H9 (cell line): Measurements from ENCODE around the gene CAMP. TPM values are rescaled to one million over a fixed set of nuclear protein-coding genes. Genes with fewer than 3 reads are reported as not detected.

Source experiments
- DNase-seq: peaks from one replicate; pipeline ENCODE4 v3.0.0-alpha.2; 2017
- H2AFZ ChIP-seq: one replicate; pipeline ENCODE4 v1.6.1; 2013; ENCODE audit warnings: mild to moderate bottlenecking, low read length, control low read depth, moderate library complexity
- H2AK5ac ChIP-seq: 2 replicates; pipeline ENCODE4 v1.6.1; 2013; ENCODE audit warnings: low read length, control low read depth, mixed read lengths; ENCODE audit not compliant: insufficient read length
- H2BK120ac ChIP-seq: one replicate; pipeline ENCODE4 v1.6.1; 2013; ENCODE audit warnings: low read depth, mild to moderate bottlenecking, low read length, control low read depth, inconsistent platforms; ENCODE audit not compliant: poor library complexity, severe bottlenecking
- H2BK12ac ChIP-seq: 2 replicates; pipeline ENCODE4 v1.6.1; 2013; ENCODE audit warnings: low read length, control low read depth, mixed read lengths, low read depth; ENCODE audit not compliant: insufficient read length
- H2BK15ac ChIP-seq: 2 replicates; pipeline ENCODE4 v1.6.1; 2013; ENCODE audit warnings: low read depth, low read length, control low read depth
- H2BK20ac ChIP-seq: one replicate; pipeline ENCODE4 v1.6.1; 2013; ENCODE audit warnings: low read depth, mild to moderate bottlenecking, low read length, control low read depth, inconsistent platforms; ENCODE audit not compliant: poor library complexity, severe bottlenecking
- H2BK5ac ChIP-seq: 2 replicates; pipeline ENCODE4 v1.6.1; 2013; ENCODE audit warnings: low read length, control low read depth, mixed read lengths; ENCODE audit not compliant: insufficient read length
- H3K14ac ChIP-seq: 2 replicates; pipeline ENCODE4 v1.6.1; 2013; ENCODE audit warnings: low read length, control low read depth; ENCODE audit not compliant: insufficient read depth
- H3K18ac ChIP-seq: 2 replicates; pipeline ENCODE4 v1.6.1; 2013; ENCODE audit warnings: low read depth, mild to moderate bottlenecking, mixed read lengths, low read length, control low read depth; ENCODE audit not compliant: insufficient read length
- H3K23ac ChIP-seq: 2 replicates; pipeline ENCODE4 v1.6.1; 2013; ENCODE audit warnings: low read length, control low read depth, mixed read lengths, low read depth; ENCODE audit not compliant: insufficient read length
- H3K23me2 ChIP-seq: 2 replicates; pipeline ENCODE4 v1.6.1; 2013; ENCODE audit warnings: low read depth, mild to moderate bottlenecking, mixed read lengths, low read length, control low read depth; ENCODE audit not compliant: insufficient read length, poor library complexity, severe bottlenecking
- H3K27ac ChIP-seq: 2 replicates; pipeline ENCODE4 v1.5.1; 2013; ENCODE audit warnings: low read length, control low read depth, mixed read lengths, low read depth; ENCODE audit not compliant: insufficient read length
- H3K27me3 ChIP-seq: 2 replicates; pipeline ENCODE4 v1.6.1; 2013; ENCODE audit warnings: low read length, control low read depth, inconsistent platforms; ENCODE audit not compliant: insufficient read depth
- H3K4ac ChIP-seq: 2 replicates; pipeline ENCODE4 v1.6.1; 2013; ENCODE audit warnings: low read depth, mild to moderate bottlenecking, control low read depth, inconsistent platforms, low read length, moderate library complexity
- H3K4me1 ChIP-seq: 2 replicates; pipeline ENCODE4 v1.6.1; 2013; ENCODE audit warnings: low read length, control low read depth, inconsistent platforms; ENCODE audit not compliant: insufficient read depth
- H3K4me2 ChIP-seq: 2 replicates; pipeline ENCODE4 v1.6.1; 2013; ENCODE audit warnings: low read length, control low read depth, mixed read lengths; ENCODE audit not compliant: insufficient read length, insufficient read depth
- H3K56ac ChIP-seq: 2 replicates; pipeline ENCODE4 v1.6.1; 2013; ENCODE audit warnings: low read depth, mild to moderate bottlenecking, mixed read lengths, low read length, control low read depth; ENCODE audit not compliant: insufficient read length
- H3K79me1 ChIP-seq: 2 replicates; pipeline ENCODE4 v1.6.1; 2013; ENCODE audit warnings: low read depth, mild to moderate bottlenecking, moderate library complexity, low read length, control low read depth, inconsistent platforms; ENCODE audit not compliant: insufficient read depth, poor library complexity, severe bottlenecking
- H3K79me2 ChIP-seq: 2 replicates; pipeline ENCODE4 v1.6.1; 2013; ENCODE audit warnings: low read length, control low read depth, inconsistent platforms; ENCODE audit not compliant: insufficient read depth
- H3K9ac ChIP-seq: 2 replicates; pipeline ENCODE4 v1.6.1; 2013; ENCODE audit warnings: low read length, control low read depth, mixed read lengths; ENCODE audit not compliant: insufficient read length; ENCODE audit errors: extremely low read depth
- H3K9me3 ChIP-seq: one replicate; pipeline ENCODE4 v1.6.1; 2013; ENCODE audit warnings: low read depth, low read length, inconsistent platforms; ENCODE audit not compliant: control insufficient read depth
- H3T11ph ChIP-seq: one replicate; pipeline ENCODE4 v1.6.1; 2013; ENCODE audit warnings: mild to moderate bottlenecking, low read length, control low read depth, inconsistent platforms
- H4K20me1 ChIP-seq: one replicate; pipeline ENCODE4 v1.6.1; 2013; ENCODE audit not compliant: control insufficient read depth, insufficient read length, insufficient read depth
- H4K5ac ChIP-seq: 2 replicates; pipeline ENCODE4 v1.6.1; 2013; ENCODE audit warnings: low read depth, mild to moderate bottlenecking, mixed read lengths, low read length, control low read depth; ENCODE audit not compliant: insufficient read length
- H4K8ac ChIP-seq: replicated peaks from 2 replicates; pipeline ENCODE4 v1.6.1; 2013; ENCODE audit warnings: low read length, control low read depth, mixed read lengths, low read depth; ENCODE audit not compliant: insufficient read length
- H4K91ac ChIP-seq: 2 replicates; pipeline ENCODE4 v1.6.1; 2013; ENCODE audit warnings: low read depth, mild to moderate bottlenecking, moderate library complexity, mixed read lengths, low read length, control low read depth; ENCODE audit not compliant: insufficient read length
- H3K27ac Mint-ChIP-seq, 3 experiments: 2 replicates in 2 of 3; 3 replicates in 1 of 3; pipeline ENCODE4 v1.8.0; 2020 to 2021; ENCODE audit warnings: mixed read lengths in 3 of 3, mild to moderate bottlenecking in 1 of 3, moderate library complexity in 1 of 3
- H3K27me3 Mint-ChIP-seq: 2 replicates; pipeline ENCODE4 v1.8.0; 2021; ENCODE audit warnings: low read depth, mild to moderate bottlenecking, moderate library complexity, mixed read lengths
- H3K36me3 Mint-ChIP-seq, 3 experiments: 2 replicates in 2 of 3; 3 replicates in 1 of 3; pipeline ENCODE4 v1.8.0; 2020 to 2021; ENCODE audit warnings: low read depth in 3 of 3, mixed read lengths in 3 of 3; ENCODE audit not compliant: insufficient read depth in 1 of 3
- H3K4me1 Mint-ChIP-seq, 2 experiments: 2 replicates each; pipeline ENCODE4 v1.8.0; 2020; ENCODE audit warnings: mixed read lengths in 2 of 2
- H3K4me3 Mint-ChIP-seq, 2 experiments: 2 replicates in 1 of 2; 3 replicates in 1 of 2; pipeline ENCODE4 v1.8.0; 2020 to 2021; ENCODE audit warnings: mild to moderate bottlenecking in 2 of 2, mixed read lengths in 2 of 2, moderate library complexity in 1 of 2
- H3K9me3 Mint-ChIP-seq, 2 experiments: 2 replicates in 1 of 2; 3 replicates in 1 of 2; pipeline ENCODE4 v1.8.0; 2020; ENCODE audit warnings: mild to moderate bottlenecking in 2 of 2, mixed read lengths in 2 of 2, moderate library complexity in 1 of 2
- CTCF ChIP-seq: fragments of 200-600 bp; sonication (generic); conservative IDR thresholded peaks from 3 replicates; pipeline ENCODE4 v1.8.0; 2021; ENCODE audit warnings: antibody characterized with exemption, mild to moderate bottlenecking
- WGBS: extraction: QIAGEN DNeasy Blood & Tissue Kit; methylation state at CpG from one replicate; pipeline ENCODE4 v1.1.7; 2013; ENCODE audit warnings: missing lambda C conversion rate, low lambda C conversion rate, mixed read lengths; ENCODE audit not compliant: insufficient read length; ENCODE audit errors: extremely low coverage; 5-methylcytosine and 5-hydroxymethylcytosine counted together
- total RNA-seq: library from RNA; stranded (reverse); gene quantifications from 2 replicates; pipeline ENCODE4 v1.2.1, GENCODE V29; 2021

Gene CAMP
- total RNA-seq, 1 experiment from 2014 or later: not detected

DNA sequence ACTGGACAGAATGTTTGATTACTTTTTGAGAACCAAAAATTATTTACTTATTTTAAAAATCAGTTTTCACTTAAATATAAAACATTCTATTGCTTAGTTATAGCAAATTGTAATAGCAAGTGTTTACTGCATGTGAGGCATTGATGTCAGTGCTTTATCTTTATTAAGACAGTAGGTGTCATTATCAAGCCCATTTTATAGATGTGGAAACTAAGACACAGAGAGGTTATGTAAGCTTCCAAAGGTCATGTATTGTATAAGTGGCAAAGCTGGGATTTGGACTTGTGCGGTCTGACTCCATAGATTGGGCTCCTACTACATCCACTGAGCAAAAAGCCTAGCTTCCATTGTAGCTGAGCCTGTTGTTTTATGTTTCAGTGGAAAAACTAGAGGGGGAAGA, 35.2 kb downstream of the CAMP start:
- no peak overlapping the region for H2AK5ac ChIP-seq
- peaks cover 69 to 92% (median 91%) of the 10 kb centered on the region in 3 experiments for H3K36me3 Mint-ChIP-seq
- H4K8ac ChIP-seq: no peak overlapping the region
- H2BK5ac ChIP-seq: no peak overlapping the region
- H3K23ac ChIP-seq: no peak overlapping the region
- peaks cover 15% of the 10 kb centered on the region for H3K79me1 ChIP-seq
- no peak overlapping the region for H2BK15ac ChIP-seq
- no peaks in the 10 kb centered on the region for H3K27me3 ChIP-seq
- no peak overlapping the region for H3K27ac ChIP-seq
- no peak overlapping the region for H3K9ac ChIP-seq
- H3K4me1 ChIP-seq: no peaks in the 10 kb centered on the region
- no peaks in the 10 kb centered on the region for H3K9me3 ChIP-seq
- no peak overlapping the region for H4K91ac ChIP-seq
- H3K18ac ChIP-seq: no peak overlapping the region
- DNase-seq: no peak
- no peak for TF ChIP-seq CTCF
- no peaks in the 10 kb centered on the region; a peak in 1 of 4 replicates for H3K4me1 Mint-ChIP-seq
- H3K56ac ChIP-seq: no peak overlapping the region
- H2BK12ac ChIP-seq: no peak overlapping the region
- H3K4me2 ChIP-seq: no peak overlapping the region
- H2BK20ac ChIP-seq: no peak overlapping the region
- H3K4me3 Mint-ChIP-seq: no peak overlapping the region
- no peaks in the 10 kb centered on the region for H3K23me2 ChIP-seq
- no peak overlapping the region for H3K4ac ChIP-seq
- peak overlapping the region in 2 of 3 experiments; percentile 9 to 17; a peak in 2 of 7 replicates for H3K27ac Mint-ChIP-seq
- peaks cover 2% of the 10 kb centered on the region; the same call in 1 of the 2 replicates for H3K27me3 Mint-ChIP-seq
- no peak overlapping the region for H2AFZ ChIP-seq
- H3K79me2 ChIP-seq: peaks cover 38% of the 10 kb centered on the region; the same call in 1 of the 2 replicates
- peaks cover 8 to 9% of the 10 kb centered on the region in 2 experiments for H3K9me3 Mint-ChIP-seq
- no CpG with 5 or more reads among the region's 1 CpG for WGBS
- no peaks in the 10 kb centered on the region for H4K20me1 ChIP-seq
- no peak overlapping the region for H3K14ac ChIP-seq
- H3T11ph ChIP-seq: no peak overlapping the region
- H4K5ac ChIP-seq: no peak overlapping the region
- H2BK120ac ChIP-seq: no peak overlapping the region
